HepG2 (cell line): ENCODE data around the gene PPP1R27. TPM values are rescaled to one million over a fixed set of nuclear protein-coding genes. Genes with fewer than 3 reads are reported as not detected.

ENCODE experiments used
- CSRNP1 ChIP-seq: sonication (generic); formaldehyde crosslinking; IDR thresholded peaks from 2 replicates; pipeline ENCODE4 v1.8.1; 2023; ENCODE audit warnings: mild to moderate bottlenecking, missing genetic modification reagents
- HMGXB4 ChIP-seq, 2 experiments: sonication (generic) in 1 of 2; formaldehyde crosslinking in 1 of 2; IDR thresholded peaks; 2 replicates each; pipeline versions ENCODE4 v1.4.0 to v1.6.1; 2018 to 2020; ENCODE audit warnings: missing genetic modification reagents in 2 of 2, borderline replicate concordance in 1 of 2, low read depth in 1 of 2, mild to moderate bottlenecking in 1 of 2, missing biosample characterization in 1 of 2
- KLF12 ChIP-seq: sonication (generic); formaldehyde crosslinking; IDR thresholded peaks from 2 replicates; pipeline ENCODE4 v1.4.0; 2020; ENCODE audit warnings: missing genetic modification reagents, borderline replicate concordance
- NCOR1 ChIP-seq: fragments of 200-600 bp; sonication (generic); IDR thresholded peaks from 2 replicates; pipeline ENCODE4 v1.7.0; 2017; ENCODE audit warnings: antibody characterized with exemption, low read length, borderline replicate concordance
- RFX3 ChIP-seq: IDR thresholded peaks from 2 replicates; pipeline ENCODE4 v1.6.1; 2016; ENCODE audit warnings: missing biosample characterization, missing genetic modification reagents
- SP1 ChIP-seq, 2 experiments: fragments of 450-650 bp in 1 of 2; sonication (generic) in 1 of 2; formaldehyde crosslinking in 1 of 2; IDR thresholded peaks; 2 replicates each; pipeline versions ENCODE4 v1.4.0 to v1.6.1; 2016 to 2020; ENCODE audit warnings: missing genetic modification reagents in 1 of 2
- TGIF2 ChIP-seq: IDR thresholded peaks from 2 replicates; pipeline ENCODE4 v1.6.1; 2016; ENCODE audit warnings: control low read depth, missing compliant biosample characterization
- TOPORS ChIP-seq: sonication (generic); formaldehyde crosslinking; IDR thresholded peaks from 2 replicates; pipeline ENCODE4 v1.8.0; 2023; ENCODE audit warnings: mild to moderate bottlenecking, missing genetic modification reagents
- ZBTB43 ChIP-seq: sonication (generic); formaldehyde crosslinking; conservative IDR thresholded peaks from 2 replicates; pipeline ENCODE4 v1.4.0; 2020; ENCODE audit warnings: missing genetic modification reagents
- ZC3H13 ChIP-seq: sonication (generic); formaldehyde crosslinking; IDR thresholded peaks from 2 replicates; pipeline ENCODE4 v1.8.1; 2023; ENCODE audit warnings: mild to moderate bottlenecking, missing genetic modification reagents, moderate library complexity
- ZNF18 ChIP-seq: sonication (generic); formaldehyde crosslinking; IDR thresholded peaks from 2 replicates; pipeline ENCODE4 v1.8.0; 2022; ENCODE audit warnings: mild to moderate bottlenecking, missing genetic modification reagents; ENCODE audit not compliant: insufficient replicate concordance
- ZNF430 ChIP-seq: sonication (generic); formaldehyde crosslinking; IDR thresholded peaks from 2 replicates; pipeline ENCODE4 v1.9.0; 2021; ENCODE audit warnings: mild to moderate bottlenecking, missing genetic modification reagents
- ZNF510 ChIP-seq: sonication (generic); formaldehyde crosslinking; IDR thresholded peaks from 2 replicates; pipeline ENCODE4 v1.4.0; 2020; ENCODE audit warnings: low read depth, mild to moderate bottlenecking, missing genetic modification reagents
- ZSCAN31 ChIP-seq: sonication (generic); formaldehyde crosslinking; IDR thresholded peaks from 2 replicates; pipeline ENCODE4 v1.5.0; 2020; ENCODE audit warnings: low read depth, mild to moderate bottlenecking, missing genetic modification reagents
- polyA plus RNA-seq, 8 experiments: library from polyadenylated mRNA; depleted of rRNA in 3 of 8; stranded (reverse) in 7 of 8; unstranded in 1 of 8; fragments of >200 nt; fragmentation: Illumina TruSeq in 4 of 8; extraction: Trizol in 4 of 8; gene quantifications; 2 replicates each; pipeline versions ENCODE4 v1.2.1 to v1.2.3, GENCODE V29; 2011 to 2016; ENCODE audit warnings: low read depth in 4 of 8, missing spikeins in 1 of 8, mixed read lengths in 1 of 8; ENCODE audit not compliant: insufficient read depth in 1 of 8
- total RNA-seq, 5 experiments: library from RNA; depleted of rRNA; stranded (reverse); fragments of >200 nt; fragmentation: Illumina TruSeq; extraction: Trizol; gene quantifications; 2 replicates each; pipeline ENCODE4 v1.2.3, GENCODE V29; 2016; ENCODE audit warnings: low read depth in 1 of 5

The PPP1R27 gene
- total and polyA plus RNA-seq, 2 of the 13 experiments (the other 11 are each of a cell fraction or from before 2014, with no cell fraction given), result 0.17 to 1.00 TPM

GRCh38 chr17:81859906-81860755 is 25.3 kb upstream of the PPP1R27 start, which contains the start of gene P4HB (continued):
- no peak for TF ChIP-seq ZBTB43 (CRISPR knock-in tag)
- peak; percentile 59; the same call in 1 of the 2 replicates for TF ChIP-seq TGIF2 (CRISPR knock-in tag)
- TF ChIP-seq CSRNP1, result 0 out of 2 replicates have a peak, but pooled peaks have one; percentile 5
- 0 out of 2 replicates have a peak, but pooled peaks have one; percentile 22 for TF ChIP-seq ZNF510 (CRISPR knock-in tag)
- no peak; the same call in 1 of the 2 replicates for TF ChIP-seq ZSCAN31 (CRISPR knock-in tag)
- no peak for TF ChIP-seq ZNF18
- no peak for TF ChIP-seq NCOR1
- peak; percentile 86; the same call in 1 of the 2 replicates for TF ChIP-seq ZC3H13 (CRISPR knock-in tag)
- TF ChIP-seq RFX3, result no peak
- no peak for TF ChIP-seq SP1 (IDR thresholded peaks at IDR 0.05)
- peak; percentile 31; the same call in 1 of the 2 replicates for TF ChIP-seq SP1 (CRISPR knock-in tag; IDR thresholded peaks at IDR 0.05)
- TF ChIP-seq ZNF430, result 0 out of 2 replicates have a peak, but pooled peaks have one; percentile 22
- peak in 1 of 2 experiments; percentile 42; a peak in 2 of 4 replicates for TF ChIP-seq HMGXB4 (CRISPR knock-in tag; IDR thresholded peaks at IDR 0.05; ENCODE audit: borderline replicate concordance in 1 of 2, low read depth in 1 of 2)
- peak; percentile 30; the same call in 1 of the 2 replicates for TF ChIP-seq TOPORS
- TF ChIP-seq KLF12 (CRISPR knock-in tag), result no peak; the same call in 1 of the 2 replicates
